ENCODE data around the gene INTS1.
"Not testable (repeated sequence)": the region's sequence is repeated elsewhere in the genome, so short reads cannot be mapped to it uniquely, and the experiment has no call there.

Gene INTS1

GRCh38 chr7:1444925-1445322, 59.3 kb downstream of the INTS1 start:
- no peak for DNase-seq

GRCh38 chr7:1444214-1444924, 59.8 kb downstream of the INTS1 start:
- DNase-seq, result no peak

GRCh38 chr7:1443587-1444200, 60.5 kb downstream of the INTS1 start:
- DNase-seq, result not testable (repeated sequence)

DNA sequence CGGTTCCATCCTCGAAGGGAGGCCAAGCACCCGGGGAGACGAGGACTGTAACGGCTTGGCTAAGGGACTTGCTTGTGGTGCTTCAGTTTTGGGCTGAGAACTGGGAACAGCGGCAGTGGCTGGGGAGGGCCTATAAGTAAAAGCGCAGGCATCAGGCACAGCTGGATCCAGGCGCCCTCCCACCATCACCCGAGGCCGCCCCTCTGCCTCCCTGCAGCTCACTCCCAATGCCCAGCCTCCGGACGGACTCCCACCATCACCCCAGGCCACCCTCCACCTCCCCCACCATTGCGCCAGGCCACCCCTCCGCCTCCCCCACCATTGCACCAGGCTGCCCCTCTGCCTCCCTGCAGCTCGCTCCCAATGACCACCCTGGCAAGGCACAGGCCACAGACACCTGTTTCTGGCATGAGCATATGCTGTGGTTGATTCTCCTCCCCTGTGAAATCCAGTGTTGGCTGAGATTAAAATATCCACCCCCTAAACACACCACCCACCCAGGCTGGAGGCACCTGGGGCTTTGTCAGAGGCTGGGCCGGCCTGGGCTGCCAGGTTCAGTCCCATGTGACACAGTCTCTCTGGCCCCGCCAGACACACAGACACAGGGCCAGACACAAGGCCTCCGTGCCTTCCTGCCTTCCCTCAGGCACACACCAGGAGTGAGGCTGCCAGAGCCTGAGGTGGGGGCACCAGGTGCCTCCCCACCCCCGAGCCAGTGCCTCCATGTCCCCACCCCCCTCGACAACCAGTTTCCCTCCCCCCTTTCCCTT, 61.6 kb downstream of the INTS1 start:
- no peak for DNase-seq

- DNase-seq, result no peak
These were observed 62.4 kb downstream of the INTS1 start for GRCh38 chr7:1441615-1442354.

DNA sequence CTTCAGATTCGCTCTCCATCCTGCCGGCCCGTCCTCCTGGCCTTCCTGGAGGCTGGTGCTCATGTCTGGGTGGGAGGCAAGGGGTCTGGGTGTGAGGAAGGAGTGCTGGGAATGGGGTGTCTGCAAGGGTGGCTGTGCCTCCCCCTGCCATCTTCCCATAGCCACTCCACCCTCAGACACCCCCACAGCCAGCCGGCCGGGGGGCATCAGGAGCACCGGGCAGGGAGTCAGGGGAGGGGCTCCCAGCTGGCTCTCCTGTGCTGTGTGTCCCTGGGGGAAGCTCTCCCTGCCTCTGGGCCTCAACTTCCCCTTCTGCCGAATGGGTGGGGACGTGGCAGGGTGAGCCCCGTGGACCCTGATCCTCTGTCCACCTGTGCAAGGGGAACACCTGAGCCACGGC, 63.6 kb downstream of the INTS1 start:
- DNase-seq, result no peak

DNA sequence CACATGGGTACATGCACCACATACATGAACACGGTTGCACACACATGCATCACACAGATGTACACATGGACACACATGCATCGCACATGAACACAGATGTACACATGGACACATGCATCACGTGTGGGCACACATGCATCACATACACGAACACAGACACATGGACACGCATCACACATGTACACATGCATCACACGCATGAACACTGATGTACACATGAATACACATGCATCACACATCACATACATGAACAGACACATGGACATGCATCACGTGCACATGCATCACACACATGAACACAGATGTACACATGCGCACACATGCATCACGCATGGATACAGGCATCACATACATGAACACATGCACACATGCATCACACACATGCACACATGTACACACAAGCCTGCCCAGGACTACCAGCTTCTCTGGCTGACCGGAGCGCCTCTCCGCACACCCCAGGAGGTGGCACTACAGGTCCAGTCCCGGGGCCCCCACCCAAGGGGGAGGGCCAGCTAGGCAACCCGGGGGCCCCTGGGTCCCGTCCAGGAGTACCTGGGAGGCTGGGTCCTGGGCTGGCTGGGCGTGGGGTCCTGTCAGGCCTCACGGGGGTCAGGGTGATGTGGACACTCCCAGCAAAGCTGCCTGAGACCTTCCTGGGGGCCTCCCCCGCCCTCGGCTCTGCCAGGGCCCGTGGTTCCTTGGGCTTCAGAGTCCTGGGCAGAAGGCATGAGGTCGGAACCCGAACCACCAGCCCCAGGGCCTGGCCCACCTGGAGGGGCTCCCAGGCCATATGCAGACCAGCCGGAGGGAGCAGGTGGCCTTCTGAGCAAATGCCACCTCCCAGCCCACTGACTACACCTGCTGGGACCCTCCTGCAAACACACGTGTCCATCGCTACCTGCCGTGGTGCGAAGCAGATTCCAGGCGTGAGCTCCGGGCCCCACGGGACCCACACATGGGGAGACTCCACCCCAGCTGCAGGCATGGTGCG, 64.5 kb downstream of the INTS1 start:
- DNase-seq, result no peak

DNA sequence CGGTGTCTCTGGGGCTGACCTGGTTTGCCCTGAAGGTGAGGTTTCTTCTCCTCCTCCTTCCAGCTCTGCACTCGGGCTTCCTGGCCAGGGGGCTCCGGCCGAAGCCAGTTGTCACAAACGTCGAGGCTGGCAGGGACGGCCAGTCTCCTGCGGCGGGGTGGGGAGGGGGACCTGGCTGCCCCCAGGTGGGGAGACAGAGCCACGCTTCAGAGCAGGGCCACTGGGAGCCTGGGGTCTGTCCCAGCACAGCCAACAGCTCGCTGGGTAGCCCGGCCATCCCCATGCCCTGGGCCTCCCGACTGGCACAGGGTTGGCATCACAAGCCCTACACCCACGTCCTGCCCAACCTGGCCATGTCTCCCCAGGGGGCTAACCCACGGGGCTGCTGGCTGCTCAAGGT, 65.4 kb downstream of the INTS1 start:
- DNase-seq, result no peak

GRCh38 chr7:1438208-1438607, 66.0 kb downstream of the INTS1 start:
- no peak for DNase-seq

DNA sequence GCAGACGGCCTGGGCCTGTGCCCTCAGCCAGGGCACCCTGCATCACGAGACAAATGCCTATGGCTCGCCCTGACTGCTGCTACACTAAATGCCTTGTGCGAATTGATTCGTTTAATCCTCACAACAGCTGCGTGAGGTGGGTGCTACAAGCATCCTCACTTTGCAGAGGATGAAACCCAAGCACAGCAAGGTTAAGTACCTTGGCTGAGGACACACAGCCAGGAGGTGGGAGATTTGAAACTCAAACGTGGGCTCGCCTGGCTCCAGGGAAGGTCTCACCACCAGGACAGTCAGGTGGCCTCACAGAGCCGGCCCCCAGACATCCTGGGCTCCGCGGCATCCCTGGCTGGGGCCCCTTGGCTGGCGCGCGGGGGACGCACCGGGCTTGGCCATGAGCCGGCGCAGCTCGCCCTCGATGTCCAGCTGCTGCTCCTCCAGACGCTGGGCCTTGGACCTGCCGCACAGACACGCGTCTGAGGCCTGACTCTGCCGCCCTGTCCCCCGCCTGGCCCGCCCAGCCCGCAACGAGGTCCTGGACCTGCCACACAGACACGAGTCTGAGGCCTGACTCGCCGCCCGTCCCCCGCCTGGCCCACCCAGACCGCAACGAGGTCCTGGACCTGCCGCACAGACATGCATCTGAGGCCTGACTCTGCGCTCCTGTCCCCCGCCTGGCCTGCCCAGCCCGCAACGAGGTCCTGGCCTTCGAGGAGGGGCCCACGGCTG, 66.9 kb downstream of the INTS1 start:
- no peak for DNase-seq

GRCh38 chr7:1436608-1437007, 67.6 kb downstream of the INTS1 start:
- DNase-seq, result no peak

GRCh38 chr7:1434891-1435670, 69.1 kb downstream of the INTS1 start:
- no peak for DNase-seq

- no peak for DNase-seq
These were observed 69.9 kb downstream of the INTS1 start for GRCh38 chr7:1434165-1434718.

GRCh38 chr7:1433128-1433920, 70.9 kb downstream of the INTS1 start:
- no peak for DNase-seq

GRCh38 chr7:1432411-1433082, 71.6 kb downstream of the INTS1 start:
- DNase-seq, result no peak

DNA sequence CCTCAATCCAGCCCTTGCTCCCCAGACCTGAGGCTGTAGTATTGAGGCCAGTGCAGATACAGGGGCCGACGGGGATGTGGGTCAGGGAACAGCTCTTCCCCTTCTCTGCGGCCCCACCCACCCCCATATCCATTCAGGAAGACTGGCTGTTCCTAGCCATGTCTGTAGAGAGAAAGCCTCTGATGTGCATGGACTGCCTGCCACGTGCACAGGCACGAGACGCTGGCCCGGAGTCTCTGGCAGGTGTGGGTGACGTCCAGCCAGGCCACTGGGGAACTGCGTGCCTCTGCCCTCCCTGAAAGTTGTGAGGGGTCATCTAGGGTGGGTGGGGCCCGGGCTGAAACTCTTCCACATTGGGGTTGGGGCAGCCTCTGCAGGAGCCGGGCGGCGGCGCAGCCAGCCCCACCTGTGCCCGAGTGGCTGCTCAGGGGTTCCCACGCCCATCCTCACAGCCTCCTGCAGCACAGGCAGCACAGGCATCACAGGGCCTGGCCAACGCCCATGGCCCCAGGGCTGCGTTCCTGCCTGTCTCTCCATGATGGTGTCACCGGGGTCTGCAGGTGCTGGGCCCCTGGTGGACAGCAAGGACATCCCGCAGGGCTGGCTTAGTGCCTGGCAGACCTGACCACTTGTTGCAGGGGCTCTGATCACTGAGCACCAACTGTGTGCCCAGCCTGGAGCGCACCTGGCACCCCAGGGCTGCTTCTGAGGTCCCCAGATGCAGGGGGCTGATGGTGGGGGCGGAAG, 72.4 kb downstream of the INTS1 start:
- DNase-seq, result no peak

DNA sequence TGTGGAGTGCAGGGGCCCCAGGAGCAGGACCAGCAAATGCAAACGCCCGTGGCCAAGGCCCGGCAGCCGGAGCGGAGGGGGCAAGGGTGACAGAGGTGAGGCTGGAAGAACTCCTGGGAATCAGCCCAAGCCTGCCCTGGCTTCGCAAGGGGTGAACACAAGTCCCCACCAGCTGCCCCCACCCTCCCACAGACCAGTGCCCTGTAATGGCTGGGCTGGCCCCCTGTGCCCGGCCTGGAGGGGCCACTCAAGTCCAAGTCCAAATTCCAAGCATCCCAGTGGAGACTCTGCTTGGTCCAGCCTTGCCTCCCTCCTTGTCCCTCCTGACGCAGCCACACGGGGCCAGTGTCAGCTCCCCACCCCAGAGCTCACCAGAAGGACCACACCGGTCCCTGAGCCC, 73.0 kb downstream of the INTS1 start:
- no peak for DNase-seq

Measured in GF-D8 (cell line).